ENCODE data around the gene ENHO.

The ENHO gene

DNA sequence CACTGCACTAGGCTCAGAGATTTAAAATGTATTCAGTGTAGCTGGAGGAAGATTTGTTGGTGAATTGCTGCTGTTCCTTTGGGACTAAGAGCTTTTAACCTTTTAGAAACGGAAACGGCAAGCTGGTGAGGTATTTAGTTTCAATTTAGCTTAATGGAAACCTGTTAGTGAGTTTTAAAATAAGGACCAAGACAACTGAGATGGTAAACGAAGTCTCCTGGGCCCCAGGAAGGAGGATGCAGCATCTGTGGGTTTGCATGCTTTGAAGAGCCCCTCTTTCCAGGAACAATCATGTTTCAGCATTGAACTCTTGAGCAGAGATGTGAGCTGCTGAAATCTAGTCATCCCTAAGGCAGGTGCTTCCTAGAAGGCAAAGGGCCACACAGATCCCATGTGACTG lies 47.7 kb downstream of the ENHO start:
- DNase-seq (ENCODE audit: low spot score) = no peak

Measured in iPS-NIHi11 (cell line).